Naive B cell (primary cell): Measurements from ENCODE around the gene NPPA. TPM values are rescaled to one million over a fixed set of nuclear protein-coding genes. Genes with fewer than 3 reads are reported as not detected.
A peak's percentile ranks its signal among the peaks of the same experiment; 100 is the strongest.

ENCODE experiments used
- ATAC-seq, 2 donors: fragments of 150-1000 bp; cut with Tn5 transposase; 2 replicates each; pipeline ENCODE4 v1.10.0; 2021; ENCODE audit warnings: low read depth in 2 of 2, mild to moderate bottlenecking in 2 of 2, moderate library complexity in 2 of 2
- DNase-seq: peaks from one replicate; pipeline ENCODE4 v3.0.0; 2022
- H3K27ac Mint-ChIP-seq, 6 donors: one replicate each; pipeline ENCODE4 v1.8.0; 2020 to 2022; ENCODE audit warnings: mild to moderate bottlenecking in 6 of 6, mixed read lengths in 6 of 6, moderate library complexity in 5 of 6, inconsistent platforms in 2 of 6
- H3K27me3 Mint-ChIP-seq, 3 donors: one replicate each; pipeline ENCODE4 v1.8.0; 2021 to 2022; ENCODE audit warnings: mixed read lengths in 3 of 3, mild to moderate bottlenecking in 1 of 3
- H3K36me3 Mint-ChIP-seq, 2 donors: one replicate each; pipeline ENCODE4 v1.8.0; 2020 to 2022; ENCODE audit warnings: mixed read lengths in 2 of 2, inconsistent platforms in 1 of 2, mild to moderate bottlenecking in 1 of 2
- H3K4me1 Mint-ChIP-seq, 3 donors: one replicate each; pipeline ENCODE4 v1.8.0; 2020 to 2022; ENCODE audit warnings: mixed read lengths in 3 of 3, inconsistent platforms in 1 of 3, mild to moderate bottlenecking in 1 of 3, moderate library complexity in 1 of 3
- H3K4me3 Mint-ChIP-seq, 8 donors: one replicate each; pipeline ENCODE4 v1.8.0; 2020 to 2022; ENCODE audit warnings: mild to moderate bottlenecking in 8 of 8, mixed read lengths in 8 of 8, moderate library complexity in 8 of 8, inconsistent platforms in 2 of 8
- H3K9me3 Mint-ChIP-seq, 7 donors: one replicate each; pipeline ENCODE4 v1.8.0; 2020 to 2022; ENCODE audit warnings: mixed read lengths in 7 of 7, mild to moderate bottlenecking in 5 of 7, inconsistent platforms in 2 of 7, moderate library complexity in 1 of 7
- polyA plus RNA-seq, 6 donors: library from polyadenylated mRNA; unstranded; fragments of 300-500 nt; fragmentation: Illumina TruSeq; gene quantifications; one replicate each; pipeline ENCODE4 v1.2.3, GENCODE V29; 2021; ENCODE audit warnings: low read depth in 6 of 6

Gene NPPA
- polyA plus RNA-seq, 6 donors from 2014 or later: not detected

GRCh38 chr1:11848373-11848700 is 754 bp upstream of the NPPA start:
- DNase-seq: no peak
- peaks cover 3 to 18% (median 9%) of the 10 kb centered on the region in 3 donors for H3K4me1 Mint-ChIP-seq
- ATAC-seq: no peak
- no peaks in the 10 kb centered on the region for H3K27me3 Mint-ChIP-seq
- H3K36me3 Mint-ChIP-seq: peaks cover 0 to 5% of the 10 kb centered on the region in 2 donors
- H3K9me3 Mint-ChIP-seq: no peaks in the 10 kb centered on the region
- no peak overlapping the region for H3K4me3 Mint-ChIP-seq
- peak overlapping the region in 1 of 6 donors; percentile 41 for H3K27ac Mint-ChIP-seq

GRCh38 chr1:11845641-11846335 is 1.8 kb downstream of the NPPA start:
- ATAC-seq (peak; percentile 48 to 63), DNase-seq (no peak)
- H3K4me3 Mint-ChIP-seq: no peak overlapping the region
- H3K36me3 Mint-ChIP-seq: peaks cover 5 to 12% of the 10 kb centered on the region in 2 donors
- peaks cover 20 to 41% (median 26%) of the 10 kb centered on the region in 3 donors for H3K4me1 Mint-ChIP-seq
- peak overlapping the region in 1 of 6 donors; percentile 44 for H3K27ac Mint-ChIP-seq
- no peaks in the 10 kb centered on the region for H3K27me3 Mint-ChIP-seq
- no peaks in the 10 kb centered on the region for H3K9me3 Mint-ChIP-seq

GRCh38 chr1:11842154-11843041 is 5.2 kb downstream of the NPPA start:
- H3K36me3 Mint-ChIP-seq: peaks cover 9 to 23% of the 10 kb centered on the region in 2 donors
- H3K27me3 Mint-ChIP-seq: no peaks in the 10 kb centered on the region
- no peaks in the 10 kb centered on the region for H3K9me3 Mint-ChIP-seq
- H3K4me1 Mint-ChIP-seq: peaks cover 25 to 39% (median 32%) of the 10 kb centered on the region in 3 donors
- H3K27ac Mint-ChIP-seq: peak overlapping the region in 4 of 6 donors; percentile 4 to 86 (median 44)
- ATAC-seq (peak; percentile 37 to 43), DNase-seq (no peak)
- H3K4me3 Mint-ChIP-seq: peak overlapping the region in 3 of 8 donors; percentile 14 to 31 (median 22)

GRCh38 chr1:11841245-11842153 is 6.1 kb downstream of the NPPA start:
- H3K36me3 Mint-ChIP-seq: peaks cover 9 to 23% of the 10 kb centered on the region in 2 donors
- no peaks in the 10 kb centered on the region for H3K9me3 Mint-ChIP-seq
- peak overlapping the region in 3 of 8 donors; percentile 10 to 56 (median 12) for H3K4me3 Mint-ChIP-seq
- peaks cover 25 to 39% (median 32%) of the 10 kb centered on the region in 3 donors for H3K4me1 Mint-ChIP-seq
- H3K27ac Mint-ChIP-seq: peak overlapping the region in 3 of 6 donors; percentile 4 to 32 (median 21)
- no peak for DNase-seq
- H3K27me3 Mint-ChIP-seq: no peaks in the 10 kb centered on the region
- ATAC-seq: no peak

GRCh38 chr1:11839727-11840705 is 7.6 kb downstream of the NPPA start:
- Mint-ChIP-seq H3K4me3 (no peak overlapping the region), H3K36me3 (peaks cover 10 to 31% of the 10 kb centered on the region in 2 donors), H3K4me1 (peaks cover 25 to 38% (median 32%) of the 10 kb centered on the region in 3 donors), H3K27me3 (no peaks in the 10 kb centered on the region), H3K27ac (peak overlapping the region in 1 of 6 donors; percentile 52), H3K9me3 (no peaks in the 10 kb centered on the region)
- DNase-seq (no peak), ATAC-seq (no peak)

- DNase-seq: peak; percentile 65
- Mint-ChIP-seq H3K27ac (peak overlapping the region in 2 of 6 donors; percentile 66 to 87), H3K4me1 (peaks cover 26 to 33% (median 28%) of the 10 kb centered on the region in 3 donors), H3K36me3 (peaks cover 10 to 37% of the 10 kb centered on the region in 2 donors), H3K27me3 (no peaks in the 10 kb centered on the region), H3K4me3 (peak overlapping the region in 2 of 8 donors; percentile 29 to 59), H3K9me3 (no peaks in the 10 kb centered on the region)
- peak; percentile 78 to 86 for ATAC-seq
Measured at GRCh38 chr1:11838349-11839272, 9.0 kb downstream of the NPPA start.

GRCh38 chr1:11837767-11838348 is 9.7 kb downstream of the NPPA start:
- Mint-ChIP-seq H3K27ac (no peak overlapping the region), H3K27me3 (no peaks in the 10 kb centered on the region), H3K36me3 (peaks cover 10 to 39% of the 10 kb centered on the region in 2 donors), H3K4me3 (peak overlapping the region in 1 of 8 donors; percentile 59), H3K4me1 (peaks cover 19 to 26% (median 21%) of the 10 kb centered on the region in 3 donors), H3K9me3 (no peaks in the 10 kb centered on the region)
- no peak for ATAC-seq
- DNase-seq: no peak

GRCh38 chr1:11836955-11837766 is 10.4 kb downstream of the NPPA start:
- H3K4me3 Mint-ChIP-seq: no peak overlapping the region
- H3K27ac Mint-ChIP-seq: no peak overlapping the region
- H3K36me3 Mint-ChIP-seq: peaks cover 15 to 39% of the 10 kb centered on the region in 2 donors
- peaks cover 13 to 19% (median 14%) of the 10 kb centered on the region in 3 donors for H3K4me1 Mint-ChIP-seq
- DNase-seq (no peak), ATAC-seq (no peak)
- H3K27me3 Mint-ChIP-seq: no peaks in the 10 kb centered on the region
- no peaks in the 10 kb centered on the region for H3K9me3 Mint-ChIP-seq

- Mint-ChIP-seq H3K9me3 (no peaks in the 10 kb centered on the region), H3K36me3 (peaks cover 15 to 25% of the 10 kb centered on the region in 2 donors), H3K4me1 (peaks cover 4 to 8% (median 6%) of the 10 kb centered on the region in 3 donors), H3K4me3 (no peak overlapping the region), H3K27me3 (no peaks in the 10 kb centered on the region), H3K27ac (peak overlapping the region in 2 of 6 donors; percentile 46 to 47)
- ATAC-seq: no peak
- no peak for DNase-seq
Measured at GRCh38 chr1:11835441-11836225, 11.9 kb downstream of the NPPA start.

GRCh38 chr1:11833900-11834299 is 13.7 kb downstream of the NPPA start:
- peaks cover 2 to 8% (median 6%) of the 10 kb centered on the region in 3 donors for H3K4me1 Mint-ChIP-seq
- ATAC-seq (no peak), DNase-seq (no peak)
- no peaks in the 10 kb centered on the region for H3K27me3 Mint-ChIP-seq
- no peak overlapping the region for H3K4me3 Mint-ChIP-seq
- peaks cover 15 to 22% of the 10 kb centered on the region in 2 donors for H3K36me3 Mint-ChIP-seq
- peak overlapping the region in 2 of 6 donors; percentile 42 to 65 for H3K27ac Mint-ChIP-seq
- no peaks in the 10 kb centered on the region for H3K9me3 Mint-ChIP-seq
